Measurements from ENCODE around the gene PLXDC1. TPM values are rescaled to one million over a fixed set of nuclear protein-coding genes. Genes with fewer than 3 reads are reported as not detected.
A peak's percentile ranks its signal among the peaks of the same experiment; 100 is the strongest.

The PLXDC1 gene
- total RNA-seq, 4 donors from 2014 or later = 0.49 to 4.5 (median 2.4) TPM

DNA sequence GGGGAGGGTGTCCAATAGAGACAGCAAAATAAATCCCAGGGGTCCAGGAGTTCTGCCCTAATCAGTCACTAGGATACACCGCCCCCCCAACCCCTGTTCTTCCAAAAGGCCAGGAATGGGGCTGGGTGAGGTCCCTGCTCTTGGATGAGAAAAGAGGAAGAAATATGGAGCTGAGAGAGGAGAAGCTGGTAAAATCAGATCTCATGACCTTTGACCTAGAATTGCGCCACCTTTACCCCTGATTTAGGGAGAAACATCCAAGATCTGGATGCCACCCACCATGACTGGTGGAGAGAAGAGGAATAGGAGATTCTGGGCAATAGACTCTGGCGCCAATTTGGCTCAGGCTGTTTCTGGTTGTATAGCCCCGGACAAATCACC, 46.7 kb upstream of the PLXDC1 start:
- in situ Hi-C loops (cut with MboI; ENCODE audit: low sequenced_read_pairs in 4 of 4) (no loop called here), intact Hi-C loops (cut with DNase I; ENCODE audit: low total_unique reads) (loop anchor here (10.0 kb wide), 2 partner anchors 467 to 1147 kb away; partner anchors contain the start of genes PNMT and TCAP)
- H3K27ac ChIP-seq = peak overlapping the region; percentile 87 to 99 (median 94)
- no peaks in the 10 kb centered on the region for H3K27me3 ChIP-seq
- ATAC-seq = no peak
- peak overlapping the region in 3 of 4 donors; percentile 81 to 95 (median 93) for H3K4me3 ChIP-seq
- no peak for TF ChIP-seq POLR2A (IDR thresholded peaks at IDR 0.05)
- no peak for TF ChIP-seq CTCF (IDR thresholded peaks at IDR 0.05 in 4 of 5, conservative IDR thresholded peaks at IDR 0.05 in 1 of 5)
- H3K9me3 ChIP-seq = no peaks in the 10 kb centered on the region
- H3K4me1 ChIP-seq = peaks cover 56% of the 10 kb centered on the region in 2 donors
- no peak for DNase-seq
- peaks cover 0 to 22% of the 10 kb centered on the region in 2 donors for H3K36me3 ChIP-seq

- H3K27ac ChIP-seq = peak within 1 kb of the TSS; percentile 87 to 99 (median 94)
- H3K9me3 ChIP-seq = no peaks in the 10 kb centered on the region
- H3K4me3 ChIP-seq = peak within 1 kb of the TSS; percentile 62 to 95 (median 87)
- H3K36me3 ChIP-seq = peaks cover 0 to 16% of the 10 kb centered on the region in 2 donors
- no peaks in the 10 kb centered on the region for H3K27me3 ChIP-seq
- TF ChIP-seq CTCF (IDR thresholded peaks at IDR 0.05 in 4 of 5, conservative IDR thresholded peaks at IDR 0.05 in 1 of 5) (no peak), POLR2A (IDR thresholded peaks at IDR 0.05) (peak; percentile 78 to 83)
- H3K4me1 ChIP-seq = peaks cover 58 to 62% of the 10 kb centered on the region in 2 donors
- in situ Hi-C loops (cut with MboI; ENCODE audit: low sequenced_read_pairs in 4 of 4) (no loop called here), intact Hi-C loops (cut with DNase I; ENCODE audit: low total_unique reads) (loop anchor here (10.0 kb wide), 2 partner anchors 467 to 1147 kb away; partner anchors contain the start of genes PNMT and TCAP)
- DNase-seq (peak; percentile 60 to 61), ATAC-seq (no peak)
Measured at GRCh38 chr17:39197380-39198185, 46.1 kb upstream of the PLXDC1 start, which contains the start of gene CACNB1. Gene CACNB1 (minus strand): TSS chr17:39197669. CDS start chr17:39197495, 174 bp downstream.

DNA sequence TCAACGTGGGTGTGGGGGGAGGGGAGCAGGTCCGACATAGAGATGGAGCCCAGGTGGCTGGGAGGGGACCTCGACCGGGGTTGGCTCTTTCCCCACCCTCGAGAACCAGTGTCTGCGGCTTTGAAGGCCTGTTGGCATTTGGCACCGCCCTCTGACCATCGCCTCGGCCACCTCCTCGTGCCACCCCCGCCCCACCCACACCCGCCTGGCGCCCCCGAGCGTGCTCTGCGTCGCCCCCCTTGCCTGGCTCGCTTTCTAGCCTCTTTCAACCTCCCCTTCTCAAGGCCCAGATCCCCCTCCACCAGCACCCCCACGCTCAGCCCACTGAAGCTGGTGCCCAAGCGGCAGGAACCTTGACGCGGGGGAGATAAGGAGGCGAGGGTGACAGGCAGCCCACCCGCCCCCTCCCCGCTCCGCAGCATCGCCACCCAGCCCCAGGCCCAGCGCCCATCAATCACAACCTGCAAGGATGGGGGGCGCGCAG, 45.4 kb upstream of the PLXDC1 start:
- in situ Hi-C loops (cut with MboI; ENCODE audit: low sequenced_read_pairs in 4 of 4) = no loop called here
- peaks cover 0 to 9% of the 10 kb centered on the region in 2 donors for H3K36me3 ChIP-seq
- ATAC-seq = peak; percentile 5 to 6
- intact Hi-C loops (cut with DNase I; ENCODE audit: low total_unique reads) = loop anchor here (10.0 kb wide), 2 partner anchors 468 to 1148 kb away; partner anchors contain the start of genes PNMT and TCAP
- H3K27ac ChIP-seq = peak overlapping the region; percentile 87 to 99 (median 94)
- no peaks in the 10 kb centered on the region for H3K27me3 ChIP-seq
- peak; percentile 72 to 85 for DNase-seq
- no peak for TF ChIP-seq POLR2A (IDR thresholded peaks at IDR 0.05)
- no peak for TF ChIP-seq CTCF (IDR thresholded peaks at IDR 0.05 in 4 of 5, conservative IDR thresholded peaks at IDR 0.05 in 1 of 5)
- peaks cover 61 to 67% of the 10 kb centered on the region in 2 donors for H3K4me1 ChIP-seq
- no peaks in the 10 kb centered on the region for H3K9me3 ChIP-seq
- peak overlapping the region; percentile 62 to 95 (median 87) for H3K4me3 ChIP-seq

DNA sequence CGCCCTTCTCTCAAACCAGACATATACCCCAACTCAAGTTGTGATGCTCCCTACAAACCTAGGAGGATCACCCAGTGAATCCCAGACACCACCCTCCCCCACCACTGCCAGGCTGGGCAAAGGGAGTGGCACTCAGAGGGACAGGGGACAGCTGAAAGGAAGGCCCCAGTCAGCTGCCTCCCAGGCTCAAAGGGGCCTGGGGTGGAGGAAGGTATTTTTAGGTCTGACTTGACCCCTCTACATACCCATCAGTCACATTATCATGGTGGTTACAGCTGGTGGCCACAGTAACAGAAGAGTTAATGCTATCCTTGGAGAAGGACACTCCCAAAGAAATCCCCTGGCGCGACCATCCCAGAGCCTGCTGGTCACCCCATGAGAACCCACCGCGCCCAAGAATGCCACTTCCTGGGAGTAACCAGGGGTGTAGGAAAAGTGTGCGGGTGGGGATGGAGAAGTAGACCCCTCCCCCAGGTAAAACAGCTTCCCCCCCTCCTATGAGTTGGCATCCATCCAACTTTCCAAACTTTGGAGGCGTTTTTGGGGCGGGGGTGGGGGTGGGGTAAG, 44.9 kb upstream of the PLXDC1 start:
- H3K4me3 ChIP-seq = peak overlapping the region; percentile 62 to 95 (median 87)
- H3K9me3 ChIP-seq = no peaks in the 10 kb centered on the region
- TF ChIP-seq CTCF (IDR thresholded peaks at IDR 0.05 in 4 of 5, conservative IDR thresholded peaks at IDR 0.05 in 1 of 5) = no peak
- peak; percentile 71 to 75 for TF ChIP-seq POLR2A (IDR thresholded peaks at IDR 0.05)
- in situ Hi-C loops (cut with MboI; ENCODE audit: low sequenced_read_pairs in 4 of 4) (no loop called here), intact Hi-C loops (cut with DNase I; ENCODE audit: low total_unique reads) (loop anchor here (10.0 kb wide), 2 partner anchors 468 to 1148 kb away; partner anchors contain the start of genes PNMT and TCAP)
- peaks cover 0 to 4% of the 10 kb centered on the region in 2 donors for H3K36me3 ChIP-seq
- peak; percentile 71 to 91 for DNase-seq
- H3K27ac ChIP-seq = peak overlapping the region; percentile 87 to 99 (median 94)
- ATAC-seq = peak; percentile 17 to 26
- peaks cover 59 to 66% of the 10 kb centered on the region in 2 donors for H3K4me1 ChIP-seq
- H3K27me3 ChIP-seq = no peaks in the 10 kb centered on the region

Data from gastrocnemius medialis (tissue), 4 donors.